Stimulated activated CD4-positive, alpha-beta T cell treated with anti-CD3 and anti-CD28 coated beads, Interleukin-15, amount 100 ng/mL, for 24 hours (primary cell): ENCODE data around the gene PHACTR3.

Experiments
- DNase-seq: peaks from one replicate; pipeline ENCODE4 v3.0.0-alpha.2; 2020

PHACTR3 gene

DNA sequence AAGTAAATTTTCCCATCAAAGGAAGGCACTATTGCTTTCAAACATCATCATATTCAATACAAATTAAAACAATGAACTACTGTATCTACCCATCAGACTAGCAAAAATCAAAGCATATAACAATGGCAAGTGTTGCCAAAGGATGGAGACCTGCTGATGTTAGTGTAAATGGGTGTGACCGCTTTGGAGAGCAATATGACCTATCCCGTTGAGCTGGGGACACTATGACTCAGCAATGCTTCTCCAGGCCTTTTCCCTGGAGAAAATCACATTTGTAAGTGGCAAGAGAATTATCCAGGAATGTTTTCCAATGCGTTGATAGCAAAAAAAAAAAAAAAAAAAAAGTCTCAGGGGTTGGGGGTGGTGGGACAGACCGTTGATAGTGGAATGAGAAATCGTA is 46.1 kb downstream of the PHACTR3 start:
- DNase-seq = no peak

DNA sequence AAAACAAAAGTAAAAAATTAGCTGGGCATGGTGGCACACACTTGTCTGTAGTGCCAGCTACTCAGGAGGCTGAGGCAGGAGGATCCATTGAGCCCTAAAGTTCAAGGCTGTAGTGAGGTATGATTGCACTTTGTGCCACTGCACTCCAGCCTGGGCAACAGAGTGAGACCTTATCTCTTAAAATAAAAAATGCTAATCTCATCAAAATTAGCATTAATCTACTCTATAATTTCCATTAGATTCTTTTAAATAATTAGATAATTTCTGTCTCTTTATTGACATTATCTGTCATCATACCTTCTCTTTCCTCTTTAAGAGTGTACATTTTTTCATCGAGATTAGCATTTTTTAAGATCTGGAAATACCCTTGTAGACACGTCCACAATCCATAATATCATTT is 48.0 kb downstream of the PHACTR3 start:
- no peak for DNase-seq

DNA sequence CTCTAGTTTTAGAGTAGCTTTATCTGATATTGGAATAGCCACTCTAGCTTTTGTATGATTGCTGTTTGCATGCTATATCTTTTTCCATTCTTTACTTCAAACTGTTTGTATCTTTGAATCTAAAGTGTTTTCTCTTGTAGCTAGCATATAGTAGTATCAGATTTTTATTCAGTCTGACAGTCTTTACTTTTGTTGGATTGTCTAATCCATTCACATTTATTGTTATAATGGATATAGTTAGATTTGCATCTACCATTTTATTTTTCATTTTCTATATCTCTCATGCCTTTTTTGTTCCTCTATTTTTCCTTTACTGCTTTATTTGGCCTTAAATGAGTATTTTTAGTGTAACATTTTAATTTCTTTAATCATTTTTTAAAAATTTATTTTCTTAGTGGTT is 52.1 kb downstream of the PHACTR3 start:
- DNase-seq = no peak

DNA sequence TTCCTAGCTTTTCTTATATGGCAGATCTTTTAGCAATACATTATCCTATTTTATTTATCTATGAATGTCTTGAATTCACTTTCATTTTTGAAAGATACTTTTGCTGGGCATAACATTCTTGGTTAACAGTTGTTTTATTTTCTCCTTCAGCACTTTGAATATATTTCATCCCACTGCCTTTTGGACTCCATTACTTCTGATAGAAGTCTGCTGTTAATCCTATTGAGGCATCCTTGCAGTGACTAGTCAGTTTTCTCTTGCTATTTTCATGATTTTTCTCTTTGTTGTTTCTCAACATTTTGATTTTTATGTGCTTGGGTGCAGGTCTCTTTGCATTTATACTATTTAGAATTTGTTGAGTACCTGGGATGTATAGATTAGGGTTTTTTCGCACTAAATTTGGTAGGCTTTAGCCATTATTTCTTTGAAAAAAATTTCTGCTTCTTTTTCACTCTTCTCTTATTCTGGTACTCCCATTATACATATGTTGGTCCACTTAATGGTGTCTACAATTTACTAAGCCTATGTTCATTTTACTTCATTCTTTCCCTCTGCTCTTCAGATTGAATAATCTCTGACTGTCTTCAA is 53.2 kb downstream of the PHACTR3 start:
- DNase-seq = no peak

DNA sequence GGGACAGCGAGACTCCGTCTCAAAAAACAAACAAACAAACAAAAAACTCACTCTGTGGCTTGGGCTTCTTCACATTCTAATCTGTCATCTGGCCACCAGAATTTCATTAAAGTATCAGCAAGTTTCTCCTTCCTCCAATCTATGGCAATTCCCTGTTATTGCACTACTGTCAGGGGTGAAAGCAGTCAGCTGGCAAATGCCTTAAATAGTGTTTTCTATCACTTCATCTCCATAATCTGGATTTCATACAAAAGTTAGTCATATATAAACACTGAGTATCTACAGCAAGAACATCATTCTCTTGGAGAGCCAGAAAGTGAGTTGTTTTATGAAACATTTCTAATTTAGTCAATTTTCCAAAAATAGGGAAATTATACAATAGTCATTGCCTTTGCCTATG is 56.1 kb downstream of the PHACTR3 start:
- no peak for DNase-seq

DNA sequence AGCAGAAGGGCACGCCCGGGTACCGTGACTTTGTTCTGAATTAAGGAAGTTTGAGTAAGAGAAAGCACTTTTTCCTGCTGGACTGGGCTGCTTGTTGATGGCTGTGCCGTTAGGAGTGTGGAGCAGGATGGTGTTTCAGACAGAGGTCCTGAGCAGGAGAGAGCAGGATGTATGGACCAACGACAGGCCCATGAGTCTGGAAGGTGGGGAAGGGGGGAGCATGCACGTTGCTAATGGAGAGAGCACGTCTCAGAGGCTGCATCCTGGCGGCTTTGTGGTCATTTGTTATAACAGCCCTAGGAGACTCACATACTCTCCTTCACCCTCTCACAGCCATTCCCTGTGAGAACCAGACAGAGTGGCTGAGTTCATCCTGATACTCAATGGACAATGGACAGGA is 56.8 kb downstream of the PHACTR3 start:
- no peak for DNase-seq

DNA sequence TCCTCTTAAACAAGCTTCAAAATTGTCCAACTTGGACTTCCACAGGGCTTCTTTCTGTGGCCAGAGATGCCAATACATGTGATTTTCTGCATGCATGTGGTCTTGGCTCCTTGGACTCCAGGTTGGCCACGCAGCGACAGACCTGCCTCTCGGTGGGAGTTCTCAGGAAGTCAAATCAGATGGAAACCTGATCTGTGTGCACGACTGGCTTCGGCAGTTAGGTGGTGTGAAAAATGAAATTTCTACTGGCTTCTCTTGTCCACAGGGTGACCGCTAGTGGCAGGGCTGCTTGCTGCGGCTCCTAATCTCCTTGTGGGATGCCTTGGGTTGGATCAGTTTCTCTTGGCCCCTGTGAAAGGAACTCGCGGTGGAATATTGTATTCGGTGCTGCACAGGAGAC is 57.3 kb downstream of the PHACTR3 start:
- no peak for DNase-seq

DNA sequence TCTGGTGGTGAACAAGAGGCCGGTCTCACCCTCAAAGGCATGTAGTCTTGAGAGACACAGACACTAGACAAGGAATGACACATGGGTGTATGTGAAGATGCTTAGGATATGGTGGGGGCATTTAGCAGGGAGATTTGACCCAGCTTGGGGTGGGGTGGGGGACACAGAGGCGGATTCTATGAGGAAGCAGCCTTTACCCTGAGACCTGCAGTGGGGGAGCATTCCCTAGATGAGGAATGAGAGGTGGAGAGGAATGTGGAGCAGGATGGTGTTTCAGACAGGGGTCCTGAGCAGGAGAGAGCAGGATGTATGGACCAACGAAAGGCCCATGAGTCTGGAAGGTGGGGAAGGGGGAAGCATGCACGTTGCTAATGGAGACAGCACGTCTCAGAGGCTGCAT is 57.8 kb downstream of the PHACTR3 start:
- no peak for DNase-seq

DNA sequence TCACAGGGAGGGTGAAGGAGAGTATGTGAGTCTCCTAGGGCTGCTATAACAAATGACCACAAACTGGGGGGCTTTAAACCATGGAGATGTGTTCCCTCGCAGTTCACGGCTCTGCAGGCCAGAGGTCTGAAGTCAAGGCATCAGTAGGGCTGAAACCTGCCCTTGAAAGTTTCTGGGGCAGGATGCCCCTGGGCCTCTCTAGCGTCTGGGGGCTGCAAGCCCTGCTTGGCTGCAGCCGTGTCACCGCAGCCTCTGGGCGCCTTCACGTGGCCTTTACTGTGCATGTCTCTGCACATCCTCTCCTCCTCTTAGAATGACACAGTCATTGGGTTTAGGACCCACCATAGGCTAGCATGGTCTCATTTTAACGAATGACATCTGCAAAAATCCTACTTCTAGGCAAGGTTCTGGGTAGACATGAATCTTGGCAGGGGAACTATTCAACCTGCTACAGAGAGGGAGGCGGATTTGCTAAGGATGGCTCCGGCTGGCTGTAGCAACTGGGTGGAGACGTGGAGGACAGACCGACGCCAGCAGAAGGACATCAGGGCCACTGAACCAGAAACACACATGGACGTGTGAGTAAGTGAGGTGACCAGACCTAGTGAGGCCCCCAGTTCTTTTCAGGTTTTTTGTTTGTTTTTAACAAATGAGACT is 58.6 kb downstream of the PHACTR3 start:
- no peak for DNase-seq

DNA sequence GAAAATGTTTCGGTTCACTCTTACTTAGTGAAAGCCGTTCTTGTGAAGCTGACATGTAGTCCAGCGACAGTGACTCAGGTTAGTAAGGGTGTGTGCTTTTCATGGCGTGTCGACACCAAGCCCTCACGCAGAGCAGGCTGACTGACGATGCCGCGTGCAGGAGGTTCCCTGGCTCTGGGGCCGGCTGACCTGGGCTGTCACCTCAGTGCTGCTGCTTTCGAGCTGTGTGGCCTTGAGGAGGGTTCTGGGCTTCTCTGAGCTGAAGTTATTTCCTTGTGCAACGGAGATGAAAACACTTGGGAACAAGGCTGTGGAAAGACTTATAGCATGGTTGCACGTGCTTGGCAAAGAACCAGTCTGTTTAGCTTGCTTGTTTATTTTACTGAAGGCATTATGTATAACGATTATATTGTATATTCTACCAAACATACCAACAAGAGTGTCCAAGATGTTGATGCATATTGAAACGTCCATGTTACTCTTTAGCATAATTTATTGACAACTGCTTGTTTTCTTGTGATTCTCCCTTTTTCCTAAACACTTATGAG is 59.2 kb downstream of the PHACTR3 start:
- DNase-seq = no peak

DNA sequence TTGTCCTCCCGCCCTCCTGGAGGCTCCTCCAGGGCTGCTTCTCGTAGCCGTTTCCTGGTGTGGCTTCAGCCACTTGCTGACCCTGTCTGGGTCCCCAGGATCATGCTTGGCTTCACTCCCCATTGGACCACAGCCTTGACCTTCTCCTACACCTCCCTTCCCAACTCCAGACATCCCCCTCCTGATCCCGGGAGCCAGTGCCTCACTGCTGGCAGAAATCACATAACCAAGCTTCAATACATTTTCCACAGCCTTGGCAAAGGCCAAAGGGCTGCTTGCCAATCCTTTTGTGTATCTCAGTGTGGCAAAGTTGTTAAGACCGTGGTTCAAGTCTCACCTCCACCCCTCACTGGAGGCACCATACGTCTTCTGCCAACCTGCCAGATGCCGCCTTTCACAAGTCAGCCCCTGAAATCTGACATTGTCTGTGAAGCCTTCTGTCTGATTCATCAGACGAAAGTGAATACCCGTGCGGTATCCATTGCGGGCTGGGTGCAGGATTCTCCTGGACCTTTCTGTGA is 60.1 kb downstream of the PHACTR3 start:
- DNase-seq = no peak

DNA sequence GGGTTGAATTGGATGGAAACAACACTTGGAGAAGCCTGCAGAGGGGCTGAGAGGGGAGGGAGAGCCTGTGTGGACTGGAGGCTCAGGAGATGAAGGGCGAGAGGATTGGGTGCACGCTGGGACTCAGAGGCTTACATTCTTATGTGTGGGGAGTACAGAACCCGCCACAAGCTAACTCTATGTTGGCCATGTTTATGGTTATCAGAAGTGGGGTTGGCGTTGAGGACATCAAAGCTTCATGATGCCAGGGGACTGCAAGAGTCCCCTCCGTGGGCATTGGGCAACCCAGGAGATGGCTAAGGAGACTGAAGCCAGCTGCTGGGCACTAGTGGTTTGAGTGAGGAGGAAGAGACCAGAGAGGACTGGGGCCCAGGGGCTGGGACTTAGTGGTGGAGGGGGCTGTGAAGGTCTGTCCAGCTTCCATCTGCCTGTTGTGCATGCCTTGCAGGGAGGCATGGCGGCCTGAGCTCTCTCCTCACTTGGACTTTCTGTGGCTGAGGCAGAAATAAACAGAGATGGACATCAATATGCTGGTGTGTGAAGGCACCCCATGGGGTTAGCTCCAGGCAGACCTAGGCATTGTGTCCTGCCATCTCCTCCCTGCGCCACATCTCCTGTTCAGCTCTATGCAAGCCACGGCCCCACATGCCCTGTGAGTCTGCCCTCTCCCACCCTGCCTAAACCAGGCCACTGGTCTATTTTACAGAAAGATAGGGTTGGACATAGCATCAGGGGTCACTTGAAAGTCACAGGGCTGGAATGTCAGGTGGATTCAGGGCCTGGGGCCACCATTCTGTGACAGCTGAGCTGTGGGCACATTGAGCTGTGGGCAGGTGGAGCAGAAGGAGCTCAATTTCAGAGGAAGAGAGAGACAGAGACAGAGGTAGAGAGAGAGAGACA is 61.6 kb downstream of the PHACTR3 start:
- no peak for DNase-seq

DNA sequence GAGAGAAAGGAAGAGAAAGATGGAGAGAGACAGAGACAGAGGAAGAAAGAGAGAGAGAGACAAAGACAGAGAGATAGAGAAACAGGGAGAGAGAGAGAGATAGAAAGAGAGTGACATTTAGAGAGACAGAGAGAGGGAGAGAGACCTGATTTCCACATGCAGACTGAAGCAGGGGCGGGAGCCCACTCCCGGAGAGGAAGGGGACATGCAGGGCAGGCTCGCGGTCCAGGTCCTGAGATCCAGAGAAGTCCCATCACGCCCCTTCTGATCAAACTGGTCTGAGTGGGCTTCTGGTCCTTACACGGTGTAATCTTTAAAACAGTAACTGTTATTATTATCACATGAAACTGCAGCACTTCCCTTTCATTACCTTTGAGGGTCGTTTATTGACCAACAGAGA is 62.2 kb downstream of the PHACTR3 start:
- DNase-seq = no peak

DNA sequence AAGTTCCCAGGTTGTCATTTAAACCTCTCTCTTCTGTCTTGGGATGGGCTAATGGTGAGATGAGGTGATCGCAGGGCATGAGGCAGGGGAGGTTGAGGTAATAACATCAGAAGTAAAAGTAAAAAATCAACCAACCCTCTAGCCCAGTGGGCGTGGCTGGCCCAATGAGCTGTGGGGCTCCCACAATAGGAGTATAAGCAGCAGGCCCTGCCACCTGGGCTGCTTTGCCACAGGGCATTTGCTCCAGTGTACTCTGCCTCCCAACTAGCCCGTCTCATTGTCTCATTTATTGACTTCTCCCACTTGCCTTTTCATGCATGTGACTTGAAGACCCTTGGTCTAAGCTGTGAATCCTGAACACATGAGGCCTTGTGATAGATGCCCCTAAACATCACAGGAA is 62.8 kb downstream of the PHACTR3 start:
- no peak for DNase-seq

DNA sequence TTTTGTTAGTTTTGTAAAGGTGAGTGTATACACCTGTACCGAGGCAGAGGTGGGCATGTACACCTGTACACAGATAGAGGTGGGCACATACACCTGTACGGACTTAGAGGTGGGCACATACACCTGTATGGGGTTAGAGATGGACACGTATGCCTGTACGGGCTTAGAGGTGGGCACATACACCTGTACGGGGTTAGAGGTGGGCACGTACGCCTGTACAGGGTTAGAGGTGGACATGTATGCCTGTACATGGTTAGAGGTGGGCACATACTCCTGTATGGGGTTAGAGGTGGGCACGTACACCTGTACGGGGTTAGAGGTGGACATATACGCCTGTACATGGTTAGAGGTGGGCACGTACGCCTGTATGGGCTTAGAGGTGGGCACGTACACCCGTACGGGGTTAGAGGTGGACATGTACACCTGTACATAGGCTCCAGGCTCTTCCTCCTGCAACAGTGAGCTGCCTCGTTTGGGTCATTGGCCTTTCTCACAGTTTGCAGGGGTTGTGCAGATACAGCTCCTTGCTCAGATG is 63.7 kb downstream of the PHACTR3 start:
- no peak for DNase-seq

DNA sequence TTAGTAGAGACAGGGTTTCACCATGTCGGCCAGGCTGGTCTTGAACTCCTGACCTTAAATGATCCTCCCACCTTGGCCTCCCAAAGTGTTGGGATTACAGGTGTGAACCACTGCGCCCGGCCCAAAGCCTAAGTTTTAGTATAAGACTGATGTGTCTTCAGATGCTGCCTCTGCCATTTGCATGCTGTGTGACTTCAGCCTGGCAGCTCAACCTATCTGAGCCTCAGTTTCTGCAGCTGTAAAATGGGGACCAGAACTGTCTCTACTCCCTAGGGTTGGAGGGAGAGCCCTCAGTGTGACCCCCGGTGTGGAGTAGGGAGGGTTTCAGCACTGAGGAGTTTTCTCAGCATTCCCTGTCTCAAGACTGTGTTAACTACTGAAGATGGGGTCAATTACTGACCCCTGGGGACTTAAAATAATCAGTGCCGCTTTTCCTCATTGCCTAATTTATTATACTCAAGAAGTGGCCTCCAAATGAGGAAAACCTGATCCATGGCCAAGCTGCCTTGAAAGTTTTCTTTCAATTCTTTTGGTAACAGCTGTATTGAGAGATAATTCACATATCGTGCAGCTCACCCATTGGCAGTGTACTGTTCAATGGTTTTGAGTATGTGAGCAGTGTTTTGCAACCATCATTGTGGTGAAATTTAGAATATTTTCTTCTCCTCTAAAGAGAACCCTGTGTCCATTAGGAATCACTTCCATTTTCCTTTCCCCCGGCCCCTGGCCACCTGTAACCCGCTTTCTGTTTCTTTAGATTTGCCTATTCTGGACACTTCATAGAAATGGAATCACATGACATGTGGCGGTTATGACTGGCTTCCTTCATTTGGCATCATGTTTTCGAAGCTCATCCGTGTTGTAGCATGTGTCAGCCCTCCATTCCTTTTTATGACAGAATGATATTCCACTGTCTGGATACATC is 64.8 kb downstream of the PHACTR3 start:
- DNase-seq = no peak

DNA sequence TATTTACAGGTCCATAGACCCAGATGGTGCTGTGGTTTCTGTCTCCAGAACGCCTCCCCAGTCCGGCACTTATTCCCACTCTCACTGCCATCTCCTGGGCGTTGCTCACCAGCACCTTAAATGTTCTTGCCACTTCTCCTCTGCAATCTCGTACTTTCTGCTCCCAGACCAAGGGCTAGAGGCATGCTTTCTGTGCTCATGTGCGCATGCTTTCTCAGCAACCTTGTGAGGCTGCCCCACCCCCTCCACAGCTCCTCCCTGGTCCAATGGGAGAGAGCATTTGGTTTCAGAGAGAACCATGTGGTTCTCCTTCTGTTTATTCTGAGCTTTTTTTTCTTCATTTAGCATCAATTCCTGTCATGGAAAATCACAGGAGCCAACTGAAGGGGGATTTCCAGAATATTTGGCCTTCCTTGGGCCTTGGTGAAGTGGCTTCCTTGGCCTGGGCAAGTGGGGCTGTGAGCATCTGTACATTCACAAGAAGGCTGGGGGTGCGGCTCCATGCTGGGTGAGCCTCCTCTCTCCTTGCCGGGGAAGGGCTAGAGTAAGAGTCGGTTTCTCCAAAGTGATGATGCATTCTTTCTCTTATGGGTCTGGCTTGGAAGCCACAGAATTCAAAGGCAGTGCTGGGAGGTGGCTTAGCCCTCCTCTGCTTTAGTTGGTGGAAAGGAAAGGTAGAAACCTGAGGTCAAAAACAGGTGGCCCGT is 66.6 kb downstream of the PHACTR3 start:
- no peak for DNase-seq

DNA sequence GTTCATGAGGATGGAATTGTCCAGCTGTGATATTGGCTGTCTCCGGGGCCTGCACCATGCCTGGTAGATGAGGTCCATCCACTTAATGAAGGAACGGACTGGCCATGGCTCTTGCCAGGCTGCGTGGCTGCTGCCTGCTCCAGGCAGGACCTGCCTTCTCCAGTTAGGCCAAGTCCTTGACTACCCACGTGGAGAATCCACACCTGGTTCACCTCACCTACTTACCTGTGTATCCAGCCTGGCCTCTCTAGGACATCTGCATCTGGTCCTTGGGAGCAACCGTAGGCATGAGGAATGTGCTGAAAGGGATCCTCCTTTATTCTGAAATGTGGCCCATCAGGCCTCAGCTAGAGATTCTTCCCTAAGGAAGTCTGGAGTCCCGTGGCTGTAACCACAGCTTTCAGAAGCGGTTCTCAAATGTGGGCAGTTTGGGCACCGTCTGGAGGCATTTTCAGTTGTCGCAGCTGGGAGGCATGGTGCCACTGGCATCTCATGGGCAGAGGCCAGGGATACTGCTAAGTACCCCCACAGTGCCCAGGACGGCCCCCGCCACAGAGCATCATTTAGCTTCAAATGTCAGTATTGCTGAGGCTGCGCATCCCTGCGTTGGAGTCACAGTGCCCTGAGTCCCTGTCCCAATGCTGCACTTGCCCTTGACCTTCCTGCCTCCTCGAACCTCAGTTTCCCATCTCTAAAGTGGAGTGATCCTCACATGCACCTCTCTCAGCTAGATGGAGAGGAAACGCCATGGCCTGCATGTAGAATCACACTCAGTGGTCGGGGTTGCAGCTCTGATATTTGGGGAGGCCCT is 67.5 kb downstream of the PHACTR3 start:
- DNase-seq = no peak

DNA sequence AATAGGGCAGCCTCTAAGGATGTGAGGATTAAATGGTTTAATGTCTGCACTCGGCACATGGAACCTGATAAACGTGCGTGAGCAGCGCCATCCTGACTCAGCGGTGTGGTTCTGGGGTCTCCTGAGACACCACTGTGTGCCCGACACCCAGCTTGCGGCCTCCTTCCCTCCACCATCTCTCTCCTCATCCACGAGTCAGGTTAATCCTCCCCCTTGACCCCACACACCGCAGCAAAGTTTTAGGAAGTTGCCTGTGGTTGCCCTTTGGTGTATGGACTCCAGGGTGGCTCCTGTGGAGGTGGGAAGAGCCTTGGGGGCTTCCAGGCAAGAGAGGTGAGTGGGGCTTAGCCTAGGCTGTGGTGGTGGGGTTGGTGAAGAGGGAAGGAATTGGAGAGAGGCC is 68.2 kb downstream of the PHACTR3 start:
- DNase-seq = no peak

DNA sequence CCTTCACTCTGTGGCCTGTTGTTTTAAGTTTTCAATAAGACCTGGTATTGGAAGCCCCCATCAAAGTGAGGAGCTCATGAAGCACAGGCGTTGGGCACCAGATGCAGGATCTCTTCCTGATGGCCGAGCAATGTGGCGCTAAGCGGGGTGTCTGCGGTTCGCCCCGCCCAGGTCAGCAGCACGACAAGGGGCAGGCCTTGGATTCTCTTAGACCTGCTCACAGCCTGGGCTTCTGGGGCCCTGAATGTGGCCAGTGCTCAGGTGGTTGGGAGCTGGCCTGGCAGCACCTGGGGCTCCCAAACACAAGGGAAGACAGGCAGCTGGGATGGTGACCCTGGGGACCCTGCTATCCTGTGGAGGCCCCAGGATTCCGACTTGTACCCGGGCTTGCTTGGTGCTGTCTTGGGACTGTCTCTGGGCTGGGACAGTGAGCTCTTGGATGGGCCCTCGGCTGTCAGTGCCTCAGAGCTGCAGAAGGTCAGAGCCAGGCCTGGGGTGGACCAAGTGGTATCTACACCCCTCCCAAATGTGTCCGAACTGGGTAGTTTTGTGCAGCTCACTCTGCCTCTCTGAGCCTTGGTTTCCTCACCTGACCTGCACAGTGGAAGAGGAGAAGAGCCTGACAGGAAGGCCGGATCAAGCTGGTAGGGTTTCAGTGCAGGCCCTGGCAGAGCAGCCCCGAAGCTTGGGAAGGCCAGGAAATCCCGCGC is 69.1 kb downstream of the PHACTR3 start:
- DNase-seq = no peak
